H1 (cell line): ENCODE measurements around the gene TTLL1. TPM values are rescaled to one million over a fixed set of nuclear protein-coding genes. Genes with fewer than 3 reads are reported as not detected.

Experiments
- CTCF ChIA-PET: fragments of 300-600 bp; sonication (Branson Sonifier 250); formaldehyde crosslinking; loops from one replicate; lab custom pipeline; 2021; ENCODE audit not compliant: partially characterized antibody; lab: Charles Lee
- POLR2A ChIA-PET: fragments of 300-600 bp; sonication (Branson Sonifier 250); formaldehyde crosslinking; loops from one replicate; lab custom pipeline; 2021; ENCODE audit warnings: inconsistent platforms; ENCODE audit not compliant: partially characterized antibody; lab: Charles Lee
- DNase-seq, 2 experiments: peaks; one replicate each; pipeline versions ENCODE4 v3.0.0 to v3.0.0-alpha.2; 2010 to 2022; ENCODE audit warnings: low spot score in 2 of 2, low read depth in 1 of 2, mixed read lengths in 1 of 2
- FAIRE-seq: peaks from 2 replicates; lab custom pipeline; 2011; peaks lifted over from hg19 to GRCh38; lab: Jason Lieb, UNC
- H2AFZ ChIP-seq: 2 replicates; pipeline ENCODE4 v1.8.1; 2012; ENCODE audit warnings: low read length, inconsistent platforms
- H2AK5ac ChIP-seq: 2 replicates; pipeline ENCODE4 v1.6.1; 2013; ENCODE audit warnings: low read depth, low read length
- H2BK120ac ChIP-seq: replicated peaks from 2 replicates; pipeline ENCODE3; 2013; ENCODE audit warnings: low read depth, low read length, inconsistent platforms
- H2BK12ac ChIP-seq: 2 replicates; pipeline ENCODE4 v1.6.1; 2013; ENCODE audit warnings: low read depth, low read length
- H2BK15ac ChIP-seq: 2 replicates; pipeline ENCODE4 v1.6.1; 2013; ENCODE audit warnings: low read length
- H2BK20ac ChIP-seq: 2 replicates; pipeline ENCODE4 v1.6.1; 2013; ENCODE audit warnings: low read length
- H2BK5ac ChIP-seq: 2 replicates; pipeline ENCODE4 v1.6.1; 2013; ENCODE audit warnings: low read depth, low read length
- H3K14ac ChIP-seq: 2 replicates; pipeline ENCODE4 v1.6.1; 2013; ENCODE audit warnings: inconsistent platforms; ENCODE audit not compliant: insufficient read length
- H3K18ac ChIP-seq: 2 replicates; pipeline ENCODE4 v1.6.1; 2013; ENCODE audit warnings: low read length; ENCODE audit errors: extremely low read depth
- H3K23ac ChIP-seq: 2 replicates; pipeline ENCODE4 v1.6.1; 2013; ENCODE audit warnings: inconsistent platforms; ENCODE audit not compliant: insufficient read length
- H3K23me2 ChIP-seq: 2 replicates; pipeline ENCODE4 v1.6.1; 2013; ENCODE audit warnings: low read depth, low read length
- H3K27ac ChIP-seq: 2 replicates; pipeline ENCODE4 v1.6.1; 2011; ENCODE audit warnings: low read depth, low read length, inconsistent platforms
- H3K27me3 ChIP-seq, 4 experiments: replicated peaks in 1 of 4; 1 replicate in 1 of 4; 2 replicates in 3 of 4; pipeline versions ENCODE4 v1.6.1 to v1.8.1; 2011 to 2013; ENCODE audit warnings: low read length in 3 of 4, mild to moderate bottlenecking in 3 of 4, inconsistent platforms in 2 of 4, mixed read lengths in 2 of 4, moderate library complexity in 1 of 4; ENCODE audit not compliant: control insufficient read depth in 3 of 4, insufficient read depth in 3 of 4; ENCODE audit errors: extremely low read depth in 1 of 4
- H3K36me3 ChIP-seq, 4 experiments: 2 replicates each; pipeline versions ENCODE4 v1.6.1 to v1.8.1; 2011 to 2013; ENCODE audit warnings: mild to moderate bottlenecking in 4 of 4, low read length in 3 of 4, moderate library complexity in 2 of 4, control low read depth in 1 of 4, inconsistent platforms in 1 of 4; ENCODE audit not compliant: insufficient read depth in 4 of 4, control insufficient read depth in 2 of 4
- H3K4ac ChIP-seq: replicated peaks from 2 replicates; pipeline ENCODE3; 2013; ENCODE audit warnings: low read length, low read depth, mixed read lengths, inconsistent platforms; ENCODE audit not compliant: insufficient read length
- H3K4me1 ChIP-seq, 4 experiments: replicated peaks in 1 of 4; 1 replicate in 1 of 4; 2 replicates in 3 of 4; pipeline versions ENCODE4 v1.6.1 to v1.8.1; 2011 to 2013; ENCODE audit warnings: low read length in 3 of 4, inconsistent platforms in 2 of 4, mixed read lengths in 1 of 4; ENCODE audit not compliant: insufficient read depth in 4 of 4, control insufficient read depth in 3 of 4
- H3K4me2 ChIP-seq, 2 experiments: 2 replicates each; pipeline versions ENCODE4 v1.6.1 to v1.8.1; 2011 to 2013; ENCODE audit warnings: low read depth in 2 of 2, low read length in 2 of 2, control low read depth in 1 of 2, inconsistent platforms in 1 of 2, mild to moderate bottlenecking in 1 of 2; ENCODE audit not compliant: insufficient read depth in 1 of 2
- H3K4me3 ChIP-seq, 4 experiments: fragments of 200-600, 300-600 bp in 1 of 4; sonication (generic), shearing (Covaris generic), sonication (Bioruptor Twin) in 1 of 4; 2 replicates each; pipeline versions ENCODE4 v1.5.1 to v1.8.1; 2011 to 2016; ENCODE audit warnings: low read length in 4 of 4, low read depth in 3 of 4, control low read depth in 2 of 4, inconsistent platforms in 2 of 4, mild to moderate bottlenecking in 2 of 4, mixed read lengths in 1 of 4, moderate library complexity in 1 of 4; ENCODE audit not compliant: insufficient read depth in 2 of 4; ENCODE audit errors: extremely low read depth in 1 of 4
- H3K56ac ChIP-seq: replicated peaks from 2 replicates; pipeline ENCODE3; 2013; ENCODE audit warnings: low read depth, mild to moderate bottlenecking, mixed read lengths, low read length, inconsistent platforms; ENCODE audit not compliant: insufficient read length
- H3K79me1 ChIP-seq: 2 replicates; pipeline ENCODE4 v1.6.1; 2013; ENCODE audit warnings: low read depth, low read length, control low read depth
- H3K79me2 ChIP-seq, 2 experiments: 2 replicates each; pipeline versions ENCODE4 v1.6.1 to v1.8.1; 2012 to 2013; ENCODE audit warnings: low read length in 2 of 2, mild to moderate bottlenecking in 2 of 2, inconsistent platforms in 1 of 2; ENCODE audit not compliant: insufficient read depth in 2 of 2, control insufficient read depth in 1 of 2
- H3K9ac ChIP-seq, 4 experiments: replicated peaks in 1 of 4; 1 replicate in 1 of 4; 2 replicates in 3 of 4; pipeline versions ENCODE4 v1.6.1 to v1.8.1; 2011 to 2013; ENCODE audit warnings: low read depth in 3 of 4, low read length in 3 of 4, control low read depth in 2 of 4, mild to moderate bottlenecking in 2 of 4, moderate library complexity in 2 of 4, inconsistent platforms in 1 of 4; ENCODE audit errors: extremely low read depth in 1 of 4
- H3K9me3 ChIP-seq, 2 experiments: 2 replicates each; pipeline versions ENCODE4 v1.6.1 to v1.8.1; 2012 to 2013; ENCODE audit warnings: mild to moderate bottlenecking in 2 of 2, moderate library complexity in 2 of 2, control low read depth in 1 of 2, inconsistent platforms in 1 of 2, low read depth in 1 of 2, low read length in 1 of 2, mixed read lengths in 1 of 2; ENCODE audit not compliant: insufficient read depth in 2 of 2
- H4K20me1 ChIP-seq, 2 experiments: replicated peaks in 1 of 2; 2 replicates each; pipeline versions ENCODE3 to v1.8.1; 2011 to 2013; ENCODE audit warnings: inconsistent platforms in 2 of 2, low read length in 2 of 2, mild to moderate bottlenecking in 1 of 2; ENCODE audit not compliant: insufficient read depth in 2 of 2, control insufficient read depth in 1 of 2
- H4K5ac ChIP-seq: 2 replicates; pipeline ENCODE4 v1.6.1; 2013; ENCODE audit warnings: low read length, low read depth, mixed read lengths, inconsistent platforms; ENCODE audit not compliant: insufficient read length
- H4K8ac ChIP-seq: 2 replicates; pipeline ENCODE4 v1.8.0; 2013; ENCODE audit warnings: mild to moderate bottlenecking, moderate library complexity, low read length, inconsistent platforms; ENCODE audit not compliant: insufficient read depth; ENCODE audit errors: extremely low read depth
- H4K91ac ChIP-seq: replicated peaks from 2 replicates; pipeline ENCODE3; 2013; ENCODE audit warnings: low read length, mixed read lengths, inconsistent platforms; ENCODE audit not compliant: insufficient read length
- GTF2F1 ChIP-seq: IDR thresholded peaks from 2 replicates; pipeline ENCODE4 v1.6.1; 2012; ENCODE audit warnings: low read depth, low read length, improper control_type of control experiment, borderline replicate concordance
- WGBS, 2 experiments: shearing (Covaris generic) in 1 of 2; methylation state at CpG; one replicate each; pipeline versions ENCODE4 v1.1.6 to v1.1.7; 2013 to 2015; ENCODE audit warnings: low lambda C conversion rate in 2 of 2, mixed read lengths in 2 of 2, inconsistent platforms in 1 of 2, low coverage in 1 of 2, missing lambda C conversion rate in 1 of 2; ENCODE audit not compliant: insufficient replicate concordance in 2 of 2, insufficient coverage in 1 of 2, insufficient read length in 1 of 2; ENCODE audit errors: extremely low coverage in 1 of 2, missing lambda C conversion rate in 1 of 2; 5-methylcytosine and 5-hydroxymethylcytosine counted together
- polyA plus RNA-seq, 7 experiments: library from polyadenylated mRNA; depleted of rRNA in 3 of 7; stranded (reverse) in 5 of 7; unstranded in 2 of 7; fragments of >200 nt in 5 of 7; fragments of 200-250 nt in 2 of 7; gene quantifications; 1 replicate in 5 of 7; 2 replicates in 1 of 7; 4 replicates in 1 of 7; pipeline versions ENCODE4 v1.2.1 to v1.2.3, GENCODE V29; 2011 to 2013; ENCODE audit warnings: missing spikeins in 2 of 7, mixed read lengths in 2 of 7
- total RNA-seq: library from RNA; stranded (reverse); fragmentation: NEBNext Ultra II Directional; extraction: Animal tissue kit (Norgen Biotek cat#: 25700); gene quantifications from 2 replicates; pipeline ENCODE4 v1.2.1, GENCODE V29; 2021
- TF ChIP-seq, protein P1 (sequence below): IDR thresholded peaks from 2 replicates; pipeline ENCODE4 v1.6.1; 2011; ENCODE audit warnings: low read length, improper control_type of control experiment

TTLL1 gene
- total and polyA plus RNA-seq, 2 of the 8 experiments (the other 6 are each of a cell fraction or from before 2014, with no cell fraction given) = 5.0 to 13.8 TPM

DNA sequence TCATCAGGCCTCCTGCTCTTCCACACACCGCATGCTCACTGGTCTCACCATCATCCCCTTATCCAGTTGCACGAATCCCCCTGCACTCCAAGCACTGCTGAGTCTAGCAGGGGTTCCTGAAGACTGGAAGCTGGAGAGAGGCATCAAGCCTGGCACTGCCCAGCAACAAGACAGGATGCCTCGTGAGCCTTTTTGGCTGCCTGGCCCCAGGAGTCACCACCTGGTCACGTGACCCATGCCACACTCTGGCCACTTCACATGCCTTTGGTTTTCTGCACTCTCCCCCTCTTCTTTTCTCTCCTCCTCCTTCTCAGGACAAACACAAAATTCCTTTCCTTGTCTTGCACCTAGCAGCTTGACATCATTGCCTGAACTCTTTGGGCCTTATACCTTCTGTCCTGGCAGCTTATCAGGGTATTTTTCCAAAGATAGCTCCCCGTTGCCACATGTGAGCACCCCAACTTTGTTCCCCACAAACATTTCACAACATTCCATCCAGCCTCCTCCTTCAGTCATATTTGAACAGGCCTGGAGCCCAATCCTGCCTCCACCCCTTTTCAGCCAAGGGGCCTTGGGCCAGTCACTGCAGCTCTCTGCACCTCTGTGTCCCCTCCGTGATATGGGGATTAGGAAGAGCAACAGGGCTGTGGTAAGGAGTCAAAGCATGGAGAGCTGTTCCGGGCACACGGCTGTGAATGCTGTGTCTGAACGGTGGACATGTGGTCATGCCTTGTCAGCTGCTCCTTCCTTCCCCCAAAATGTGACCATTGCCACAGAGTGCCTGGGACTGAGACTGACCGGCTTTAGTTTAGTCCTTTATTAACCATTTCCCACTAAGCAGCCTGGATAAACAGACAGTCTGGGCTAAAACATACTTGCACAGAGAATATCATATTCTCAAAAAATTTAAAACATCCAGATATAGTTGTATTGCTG is 71.4 kb downstream of the TTLL1 start:
- POLR2A ChIA-PET = interaction anchor here (0.5 to 7.5 kb wide), 6 partner anchors 10 to 257 kb away, joined by 3 to 94 read pairs (median 3); no protein-coding TSS in a partner anchor
- DNase-seq = no peak

More for the DNA sequence above, 71.4 kb downstream of the TTLL1 start:
- H3K79me1 ChIP-seq = peaks cover 9% of the 10 kb centered on the region
- H3K56ac ChIP-seq = no peak overlapping the region
- H2BK120ac ChIP-seq = no peak overlapping the region
- no peak overlapping the region for H3K9ac ChIP-seq
- no peak overlapping the region for H3K4ac ChIP-seq
- H4K91ac ChIP-seq = no peak overlapping the region
- no peaks in the 10 kb centered on the region for H3K9me3 ChIP-seq
- no peak overlapping the region for H3K4me2 ChIP-seq
- H2BK5ac ChIP-seq = no peak overlapping the region
- no peak overlapping the region for H2BK12ac ChIP-seq
- no peak overlapping the region for H2AK5ac ChIP-seq
- H2AFZ ChIP-seq = no peak overlapping the region
- peaks cover 8 to 13% of the 10 kb centered on the region in 2 experiments for H3K79me2 ChIP-seq
- peaks cover 0 to 5% (median 3%) of the 10 kb centered on the region in 4 experiments; a peak in 4 of 7 replicates for H3K27me3 ChIP-seq
- no peak overlapping the region for H4K5ac ChIP-seq
- H4K8ac ChIP-seq = no peak overlapping the region
- H3K14ac ChIP-seq = no peak overlapping the region
- no peak overlapping the region for H3K18ac ChIP-seq
- H3K23me2 ChIP-seq = peaks cover 14% of the 10 kb centered on the region
- H4K20me1 ChIP-seq = peaks cover 7 to 11% of the 10 kb centered on the region in 2 experiments
- no peak overlapping the region for H2BK20ac ChIP-seq
- no peak for TF ChIP-seq GTF2F1
- TF ChIP-seq, protein P1, sequence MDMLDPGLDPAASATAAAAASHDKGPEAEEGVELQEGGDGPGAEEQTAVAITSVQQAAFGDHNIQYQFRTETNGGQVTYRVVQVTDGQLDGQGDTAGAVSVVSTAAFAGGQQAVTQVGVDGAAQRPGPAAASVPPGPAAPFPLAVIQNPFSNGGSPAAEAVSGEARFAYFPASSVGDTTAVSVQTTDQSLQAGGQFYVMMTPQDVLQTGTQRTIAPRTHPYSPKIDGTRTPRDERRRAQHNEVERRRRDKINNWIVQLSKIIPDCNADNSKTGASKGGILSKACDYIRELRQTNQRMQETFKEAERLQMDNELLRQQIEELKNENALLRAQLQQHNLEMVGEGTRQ = no peak
- peaks cover 5 to 13% (median 6%) of the 10 kb centered on the region in 4 experiments for H3K4me1 ChIP-seq
- no peak for FAIRE-seq
- 84% methylated on average over 10 of the region's 10 CpGs; no CpG with 5 or more reads in 1 of the 2 experiments for WGBS, 2 experiments
- H3K23ac ChIP-seq = no peak overlapping the region
- no peak overlapping the region for H2BK15ac ChIP-seq
- H3K36me3 ChIP-seq = no peaks in the 10 kb centered on the region
- no peak overlapping the region for H3K27ac ChIP-seq
- CTCF ChIA-PET = interaction anchor here (0.6 to 1.9 kb wide), 7 partner anchors 10 to 209 kb away, joined by 3 to 7 read pairs (median 3); no protein-coding TSS in a partner anchor
- H3K4me3 ChIP-seq = no peak overlapping the region
